GM12873 (cell line): Measurements from ENCODE around the gene MYOT.

ENCODE experiments used
- CTCF ChIP-seq: IDR thresholded peaks from 2 replicates; pipeline ENCODE4 v1.5.1; 2012; ENCODE audit warnings: low read depth, mild to moderate bottlenecking, moderate library complexity, low read length, control low read depth; ENCODE audit not compliant: insufficient read depth; ENCODE audit errors: missing control alignments

MYOT gene

GRCh38 chr5:137837491-137838394, 29.9 kb upstream of the MYOT start:
- TF ChIP-seq CTCF: no peak

GRCh38 chr5:137838976-137839375, 28.7 kb upstream of the MYOT start:
- TF ChIP-seq CTCF: no peak

GRCh38 chr5:137842296-137842695, 25.4 kb upstream of the MYOT start:
- TF ChIP-seq CTCF: no peak

GRCh38 chr5:137843676-137844299, 23.9 kb upstream of the MYOT start:
- TF ChIP-seq CTCF: no peak

- TF ChIP-seq CTCF: no peak
These were observed 22.2 kb upstream of the MYOT start for GRCh38 chr5:137845472-137845871.

GRCh38 chr5:137847687-137848086, 20.0 kb upstream of the MYOT start:
- TF ChIP-seq CTCF: no peak

- no peak for TF ChIP-seq CTCF
These were observed 11.5 kb upstream of the MYOT start for GRCh38 chr5:137856201-137856600.
